NCI-H2196 (cell line): ENCODE data around the gene MCUB.
"Not testable (repeated sequence)": the region's sequence is repeated elsewhere in the genome, so short reads cannot be mapped to it uniquely, and the experiment has no call there.

ENCODE experiments used
- DNase-seq: peaks from one replicate; lab custom pipeline; 2025; ENCODE audit not compliant: unreplicated experiment; lab: John Stamatoyannopoulos, UW

Gene MCUB

GRCh38 chr4:109576462-109576861 is 16.4 kb downstream of the MCUB start:
- no peak for DNase-seq

- DNase-seq, result no peak
Measured at GRCh38 chr4:109578846-109579245, 18.8 kb downstream of the MCUB start.

- not testable (repeated sequence) for DNase-seq
Measured at GRCh38 chr4:109579997-109580396, 20.0 kb downstream of the MCUB start.

GRCh38 chr4:109588176-109588575 is 28.1 kb downstream of the MCUB start:
- no peak for DNase-seq

GRCh38 chr4:109589119-109589518 is 29.1 kb downstream of the MCUB start:
- no peak for DNase-seq

GRCh38 chr4:109589605-109590004 is 29.6 kb downstream of the MCUB start:
- no peak for DNase-seq

- DNase-seq, result no peak
Measured at GRCh38 chr4:109590905-109591304, 30.9 kb downstream of the MCUB start.

- DNase-seq, result no peak
Measured at GRCh38 chr4:109592367-109592766, 32.3 kb downstream of the MCUB start.

- not testable (repeated sequence) for DNase-seq
Measured at GRCh38 chr4:109595123-109595522, 35.1 kb downstream of the MCUB start.

GRCh38 chr4:109596420-109597085 is 36.5 kb downstream of the MCUB start:
- not testable (repeated sequence) for DNase-seq

- DNase-seq, result no peak
Measured at GRCh38 chr4:109599046-109599652, 39.1 kb downstream of the MCUB start.

GRCh38 chr4:109600431-109600830 is 40.4 kb downstream of the MCUB start:
- no peak for DNase-seq

GRCh38 chr4:109601336-109601735 is 41.3 kb downstream of the MCUB start:
- DNase-seq, result no peak

- no peak for DNase-seq
Measured at GRCh38 chr4:109607976-109608375, 47.9 kb downstream of the MCUB start.

- no peak for DNase-seq
Measured at GRCh38 chr4:109608879-109609278, 48.8 kb downstream of the MCUB start.

GRCh38 chr4:109609431-109609830 is 49.4 kb downstream of the MCUB start:
- no peak for DNase-seq

- no peak for DNase-seq
Measured at GRCh38 chr4:109610489-109610888, 50.4 kb downstream of the MCUB start.

GRCh38 chr4:109611045-109611646 is 51.1 kb downstream of the MCUB start:
- no peak for DNase-seq

GRCh38 chr4:109614015-109614414 is 54.0 kb downstream of the MCUB start:
- DNase-seq, result no peak

- DNase-seq, result no peak
Measured at GRCh38 chr4:109614466-109614865, 54.4 kb downstream of the MCUB start.

GRCh38 chr4:109615742-109616141 is 55.7 kb downstream of the MCUB start:
- no peak for DNase-seq

- no peak for DNase-seq
Measured at GRCh38 chr4:109616243-109616642, 56.2 kb downstream of the MCUB start.
